OCI-LY7 (cell line): Measurements from ENCODE around the gene CD226. TPM values are rescaled to one million over a fixed set of nuclear protein-coding genes. Genes with fewer than 3 reads are reported as not detected.

Experiments used
- BruUV-seq: library from RNA; stranded (reverse); fragments of 400-500 nt; replicated peaks from 2 replicates; lab custom pipeline; 2021; lab: Mats Ljungman, UMichigan
- CTCF ChIA-PET: fragments of 300-600 bp; sonication (Branson Sonifier 250); formaldehyde crosslinking; loops from one replicate; lab custom pipeline; 2022; ENCODE audit warnings: antibody characterized with exemption; ENCODE audit not compliant: unreplicated experiment; lab: Charles Lee
- POLR2A ChIA-PET: fragments of 300-600 bp; sonication (Branson Sonifier 250); formaldehyde crosslinking; loops from one replicate; lab custom pipeline; 2022; ENCODE audit warnings: antibody characterized with exemption; lab: Charles Lee
- DNase-seq: peaks from one replicate; pipeline ENCODE4 v3.0.0-alpha.2; 2015; ENCODE audit warnings: low spot score
- H2AFZ ChIP-seq: fragments of 200-600 bp; sonication (generic), shearing (Covaris generic); 2 replicates; pipeline ENCODE4 v1.6.1; 2014; ENCODE audit warnings: mild to moderate bottlenecking, antibody characterized with exemption, low read length, moderate library complexity
- H3K27ac ChIP-seq: fragments of 200-600 bp; sonication (generic); 2 replicates; pipeline ENCODE4 v1.5.1; 2014; ENCODE audit warnings: mixed run types, low read depth, mild to moderate bottlenecking, moderate library complexity, low read length, inconsistent platforms; ENCODE audit not compliant: poor library complexity, severe bottlenecking
- H3K36me3 ChIP-seq: fragments of 200-600 bp; sonication (generic); 2 replicates; pipeline ENCODE4 v1.6.1; 2014; ENCODE audit warnings: mild to moderate bottlenecking, antibody characterized with exemption, low read length, moderate library complexity, mixed read lengths; ENCODE audit not compliant: insufficient read depth
- H3K4me1 ChIP-seq: fragments of 200-600 bp; sonication (generic); 2 replicates; pipeline ENCODE4 v1.5.1; 2014; ENCODE audit warnings: mild to moderate bottlenecking, low read length; ENCODE audit not compliant: insufficient read depth, poor library complexity, severe bottlenecking
- H3K4me2 ChIP-seq: fragments of 200-600 bp; sonication (generic); 2 replicates; pipeline ENCODE4 v1.6.1; 2014; ENCODE audit warnings: mild to moderate bottlenecking, low read length
- H3K4me3 ChIP-seq: fragments of 200-600 bp; sonication (generic); 2 replicates; pipeline ENCODE4 v1.5.1; 2014; ENCODE audit warnings: mild to moderate bottlenecking, low read depth, low read length; ENCODE audit not compliant: poor library complexity, severe bottlenecking
- H3K79me2 ChIP-seq: fragments of 200-600 bp; sonication (generic); 2 replicates; pipeline ENCODE4 v1.6.1; 2016; ENCODE audit warnings: low read depth, mild to moderate bottlenecking, low read length, moderate library complexity, mixed read lengths; ENCODE audit not compliant: insufficient read depth
- H3K9me2 ChIP-seq: fragments of 200-600 bp; sonication (generic); 2 replicates; pipeline ENCODE4 v1.6.1; 2016; ENCODE audit warnings: mild to moderate bottlenecking, low read length, mixed read lengths; ENCODE audit not compliant: insufficient read depth
- H3K9me3 ChIP-seq: fragments of 200-600 bp; sonication (generic); 2 replicates; pipeline ENCODE4 v1.6.1; 2014; ENCODE audit warnings: mild to moderate bottlenecking, mixed run types, low read length, mixed read lengths
- H4K20me1 ChIP-seq: fragments of 200-600 bp; sonication (generic); 2 replicates; pipeline ENCODE4 v1.6.1; 2014; ENCODE audit warnings: mild to moderate bottlenecking, antibody characterized with exemption, low read length, moderate library complexity, mixed read lengths; ENCODE audit not compliant: insufficient read depth
- EZH2phosphoT487 ChIP-seq: fragments of 200-600 bp; sonication (generic); IDR thresholded peaks from 2 replicates; pipeline ENCODE4 v1.6.1; 2018; ENCODE audit warnings: low read depth, borderline replicate concordance, mild to moderate bottlenecking, mixed run types, antibody characterized with exemption, low read length, moderate library complexity, mixed read lengths
- intact Hi-C: fragments of 100-400 bp; cut with micrococcal nuclease; formaldehyde crosslinking; loops from one replicate; pipeline ENCODE4 v1.10.0; 2022; ENCODE audit not compliant: unreplicated experiment
- total RNA-seq, 2 experiments: library from RNA; depleted of rRNA in 1 of 2; stranded (reverse); fragments of >200 nt in 1 of 2; shearing (Covaris generic) in 1 of 2; gene quantifications; 2 replicates each; pipeline ENCODE4 v1.2.3, GENCODE V29; 2014 to 2022
- TF ChIP-seq, protein P1 (sequence below): fragments of 200-600 bp; sonication (generic); conservative IDR thresholded peaks from 2 replicates; pipeline ENCODE4 v1.5.1; 2014; ENCODE audit warnings: mild to moderate bottlenecking, antibody characterized with exemption, low read length, moderate library complexity, mixed read lengths

CD226 gene
- total RNA-seq, 2 experiments from 2014 or later = 0.25 TPM; not detected in 1

GRCh38 chr18:69981948-69982347 lies 34.3 kb upstream of the CD226 start:
- POLR2A ChIA-PET = interaction anchor here (0.6 kb wide), 1 partner anchor 148 kb away, joined by 3 read pairs; no protein-coding TSS in a partner anchor
- Histone ChIP-seq H3K9me3 (no peaks in the 10 kb centered on the region), H3K9me2 (no peaks in the 10 kb centered on the region), H3K36me3 (no peaks in the 10 kb centered on the region), H4K20me1 (no peaks in the 10 kb centered on the region), H3K4me1 (no peaks in the 10 kb centered on the region), H3K27ac (no peak overlapping the region), H3K4me3 (no peak overlapping the region), H3K4me2 (no peak overlapping the region), H3K79me2 (no peaks in the 10 kb centered on the region), H2AFZ (no peak overlapping the region)
- CTCF ChIA-PET = no interaction called here
- no TSS peak for BruUV-seq
- no peak for DNase-seq
- TF ChIP-seq EZH2phosphoT487 = no peak
- TF ChIP-seq, protein P1, sequence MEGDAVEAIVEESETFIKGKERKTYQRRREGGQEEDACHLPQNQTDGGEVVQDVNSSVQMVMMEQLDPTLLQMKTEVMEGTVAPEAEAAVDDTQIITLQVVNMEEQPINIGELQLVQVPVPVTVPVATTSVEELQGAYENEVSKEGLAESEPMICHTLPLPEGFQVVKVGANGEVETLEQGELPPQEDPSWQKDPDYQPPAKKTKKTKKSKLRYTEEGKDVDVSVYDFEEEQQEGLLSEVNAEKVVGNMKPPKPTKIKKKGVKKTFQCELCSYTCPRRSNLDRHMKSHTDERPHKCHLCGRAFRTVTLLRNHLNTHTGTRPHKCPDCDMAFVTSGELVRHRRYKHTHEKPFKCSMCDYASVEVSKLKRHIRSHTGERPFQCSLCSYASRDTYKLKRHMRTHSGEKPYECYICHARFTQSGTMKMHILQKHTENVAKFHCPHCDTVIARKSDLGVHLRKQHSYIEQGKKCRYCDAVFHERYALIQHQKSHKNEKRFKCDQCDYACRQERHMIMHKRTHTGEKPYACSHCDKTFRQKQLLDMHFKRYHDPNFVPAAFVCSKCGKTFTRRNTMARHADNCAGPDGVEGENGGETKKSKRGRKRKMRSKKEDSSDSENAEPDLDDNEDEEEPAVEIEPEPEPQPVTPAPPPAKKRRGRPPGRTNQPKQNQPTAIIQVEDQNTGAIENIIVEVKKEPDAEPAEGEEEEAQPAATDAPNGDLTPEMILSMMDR = no peak
- intact Hi-C loops = no loop called here

- no peak overlapping the region for H2AFZ ChIP-seq
- TF ChIP-seq EZH2phosphoT487 = no peak
- TF ChIP-seq, protein P1 = no peak
- no peaks in the 10 kb centered on the region for H3K9me3 ChIP-seq
- H3K4me2 ChIP-seq = no peak overlapping the region
- BruUV-seq = no TSS peak
- no peak overlapping the region for H3K27ac ChIP-seq
- no peaks in the 10 kb centered on the region for H3K9me2 ChIP-seq
- POLR2A ChIA-PET = interaction anchor here (0.6 to 0.8 kb wide), 2 partner anchors 43 kb away, joined by 3 read pairs; no protein-coding TSS in a partner anchor
- CTCF ChIA-PET = no interaction called here
- no peak for DNase-seq
- H3K79me2 ChIP-seq = no peaks in the 10 kb centered on the region
- H3K36me3 ChIP-seq = no peaks in the 10 kb centered on the region
- intact Hi-C loops = no loop called here
- no peaks in the 10 kb centered on the region for H3K4me1 ChIP-seq
- H3K4me3 ChIP-seq = no peak overlapping the region
- no peaks in the 10 kb centered on the region for H4K20me1 ChIP-seq
These were observed 33.5 kb upstream of the CD226 start for GRCh38 chr18:69980982-69981804.

GRCh38 chr18:69980509-69980908 lies 32.8 kb upstream of the CD226 start:
- ChIA-PET POLR2A (interaction anchor here (0.8 kb wide), 1 partner anchor 42 kb away, joined by 3 read pairs; no protein-coding TSS in a partner anchor), CTCF (no interaction called here)
- BruUV-seq = no TSS peak

More at GRCh38 chr18:69980509-69980908, 32.8 kb upstream of the CD226 start:
- H3K4me2 ChIP-seq = no peak overlapping the region
- TF ChIP-seq, protein P1 = no peak
- TF ChIP-seq EZH2phosphoT487 = no peak
- no peak overlapping the region for H3K4me3 ChIP-seq
- H3K36me3 ChIP-seq = no peaks in the 10 kb centered on the region
- no peak for DNase-seq
- no peaks in the 10 kb centered on the region for H3K9me3 ChIP-seq
- H2AFZ ChIP-seq = no peak overlapping the region
- H3K27ac ChIP-seq = no peak overlapping the region
- H4K20me1 ChIP-seq = no peaks in the 10 kb centered on the region
- intact Hi-C loops = no loop called here
- H3K79me2 ChIP-seq = no peaks in the 10 kb centered on the region
- H3K4me1 ChIP-seq = no peaks in the 10 kb centered on the region
- H3K9me2 ChIP-seq = no peaks in the 10 kb centered on the region
